Measurements from ENCODE around the gene CDK6. TPM values are rescaled to one million over a fixed set of nuclear protein-coding genes. Genes with fewer than 3 reads are reported as not detected.

Gene CDK6
- total and polyA plus RNA-seq, 10 of the 15 experiments (the other 5 are each of a cell fraction or from before 2014, with no cell fraction given): 8.0 to 118 (median 45.8) TPM

DNA sequence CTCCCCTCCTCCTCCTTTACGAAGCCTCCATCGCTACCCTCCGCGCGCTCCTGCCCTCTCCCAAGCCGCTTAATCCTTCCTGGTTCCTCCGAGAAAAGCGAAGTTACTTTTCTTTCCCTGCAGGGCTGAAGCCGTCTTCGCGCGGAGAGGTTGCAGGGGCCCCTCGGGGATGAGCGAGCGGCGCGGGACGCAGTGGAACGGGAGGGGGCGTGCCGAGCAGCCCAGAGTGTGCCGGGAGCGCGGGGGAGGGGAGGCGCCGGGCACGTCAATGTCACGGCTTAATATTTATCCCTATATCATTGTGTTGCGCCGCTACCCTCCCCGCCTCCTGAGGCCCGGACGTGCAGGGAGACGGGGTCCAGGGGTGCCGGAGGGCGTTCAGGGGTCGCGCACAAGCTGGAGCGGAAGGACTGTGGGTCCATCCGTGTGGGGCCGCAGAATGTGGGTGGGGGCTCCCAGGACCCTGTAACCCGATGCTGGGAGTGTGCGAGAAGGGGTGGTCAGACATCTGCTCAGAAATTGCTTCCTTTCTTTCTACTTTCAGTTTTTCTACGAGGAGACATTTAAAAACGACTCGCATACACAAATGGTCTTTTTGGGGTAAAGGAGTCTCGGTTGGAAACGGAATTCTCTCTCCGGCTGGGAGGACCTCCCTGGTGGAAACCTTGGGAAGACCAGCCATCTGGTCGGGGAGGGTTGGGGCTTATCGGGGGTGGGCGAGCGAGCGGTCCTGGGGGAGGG, 2.4 kb downstream of the CDK6 start (continued):
- TF ChIP-seq, protein P1, sequence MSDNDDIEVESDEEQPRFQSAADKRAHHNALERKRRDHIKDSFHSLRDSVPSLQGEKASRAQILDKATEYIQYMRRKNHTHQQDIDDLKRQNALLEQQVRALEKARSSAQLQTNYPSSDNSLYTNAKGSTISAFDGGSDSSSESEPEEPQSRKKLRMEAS (IDR thresholded peaks at IDR 0.05; ENCODE audit: low read depth, low read length): 0 out of 2 replicates have a peak, but pooled peaks have one; percentile 15
- TF ChIP-seq, protein P2, sequence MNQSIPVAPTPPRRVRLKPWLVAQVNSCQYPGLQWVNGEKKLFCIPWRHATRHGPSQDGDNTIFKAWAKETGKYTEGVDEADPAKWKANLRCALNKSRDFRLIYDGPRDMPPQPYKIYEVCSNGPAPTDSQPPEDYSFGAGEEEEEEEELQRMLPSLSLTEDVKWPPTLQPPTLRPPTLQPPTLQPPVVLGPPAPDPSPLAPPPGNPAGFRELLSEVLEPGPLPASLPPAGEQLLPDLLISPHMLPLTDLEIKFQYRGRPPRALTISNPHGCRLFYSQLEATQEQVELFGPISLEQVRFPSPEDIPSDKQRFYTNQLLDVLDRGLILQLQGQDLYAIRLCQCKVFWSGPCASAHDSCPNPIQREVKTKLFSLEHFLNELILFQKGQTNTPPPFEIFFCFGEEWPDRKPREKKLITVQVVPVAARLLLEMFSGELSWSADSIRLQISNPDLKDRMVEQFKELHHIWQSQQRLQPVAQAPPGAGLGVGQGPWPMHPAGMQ (IDR thresholded peaks at IDR 0.05; ENCODE audit: borderline replicate concordance): no peak
- TF ChIP-seq MEF2B (IDR thresholded peaks at IDR 0.05; ENCODE audit: partially characterized antibody, poor library complexity, severe bottlenecking) (peak; percentile 48), PML (IDR thresholded peaks at IDR 0.05; ENCODE audit: low read length) (no peak; the same call in 1 of the 2 replicates), NR2F1 (conservative IDR thresholded peaks at IDR 0.05) (peak; percentile 50; the same call in 1 of the 2 replicates), HDAC6 (IDR thresholded peaks at IDR 0.05; ENCODE audit: unreplicated experiment) (no peak), FOS (IDR thresholded peaks at IDR 0.05; ENCODE audit: borderline replicate concordance, extremely low read depth, insufficient read length) (no peak), RAD51 (IDR thresholded peaks at IDR 0.05) (no peak), GABPA (IDR thresholded peaks at IDR 0.05; ENCODE audit: low read depth) (no peak), POU2F2 (IDR thresholded peaks at IDR 0.05; ENCODE audit: borderline replicate concordance, low read depth, low read length) (no peak; the same call in 2 of the 3 replicates), PAX8 (IDR thresholded peaks at IDR 0.05) (no peak), ZSCAN29 (IDR thresholded peaks at IDR 0.05) (no peak)
- TF ChIP-seq, protein P3, sequence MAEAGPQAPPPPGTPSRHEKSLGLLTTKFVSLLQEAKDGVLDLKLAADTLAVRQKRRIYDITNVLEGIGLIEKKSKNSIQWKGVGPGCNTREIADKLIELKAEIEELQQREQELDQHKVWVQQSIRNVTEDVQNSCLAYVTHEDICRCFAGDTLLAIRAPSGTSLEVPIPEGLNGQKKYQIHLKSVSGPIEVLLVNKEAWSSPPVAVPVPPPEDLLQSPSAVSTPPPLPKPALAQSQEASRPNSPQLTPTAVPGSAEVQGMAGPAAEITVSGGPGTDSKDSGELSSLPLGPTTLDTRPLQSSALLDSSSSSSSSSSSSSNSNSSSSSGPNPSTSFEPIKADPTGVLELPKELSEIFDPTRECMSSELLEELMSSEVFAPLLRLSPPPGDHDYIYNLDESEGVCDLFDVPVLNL (IDR thresholded peaks at IDR 0.05; ENCODE audit: low read depth, low read length): no peak
- TF ChIP-seq, protein P4, sequence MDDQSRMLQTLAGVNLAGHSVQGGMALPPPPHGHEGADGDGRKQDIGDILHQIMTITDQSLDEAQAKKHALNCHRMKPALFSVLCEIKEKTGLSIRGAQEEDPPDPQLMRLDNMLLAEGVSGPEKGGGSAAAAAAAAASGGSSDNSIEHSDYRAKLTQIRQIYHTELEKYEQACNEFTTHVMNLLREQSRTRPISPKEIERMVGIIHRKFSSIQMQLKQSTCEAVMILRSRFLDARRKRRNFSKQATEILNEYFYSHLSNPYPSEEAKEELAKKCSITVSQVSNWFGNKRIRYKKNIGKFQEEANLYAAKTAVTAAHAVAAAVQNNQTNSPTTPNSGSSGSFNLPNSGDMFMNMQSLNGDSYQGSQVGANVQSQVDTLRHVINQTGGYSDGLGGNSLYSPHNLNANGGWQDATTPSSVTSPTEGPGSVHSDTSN (IDR thresholded peaks at IDR 0.05; ENCODE audit: insufficient replicate concordance, low read depth, low read length): peak; percentile 65
- TF ChIP-seq, protein P5, sequence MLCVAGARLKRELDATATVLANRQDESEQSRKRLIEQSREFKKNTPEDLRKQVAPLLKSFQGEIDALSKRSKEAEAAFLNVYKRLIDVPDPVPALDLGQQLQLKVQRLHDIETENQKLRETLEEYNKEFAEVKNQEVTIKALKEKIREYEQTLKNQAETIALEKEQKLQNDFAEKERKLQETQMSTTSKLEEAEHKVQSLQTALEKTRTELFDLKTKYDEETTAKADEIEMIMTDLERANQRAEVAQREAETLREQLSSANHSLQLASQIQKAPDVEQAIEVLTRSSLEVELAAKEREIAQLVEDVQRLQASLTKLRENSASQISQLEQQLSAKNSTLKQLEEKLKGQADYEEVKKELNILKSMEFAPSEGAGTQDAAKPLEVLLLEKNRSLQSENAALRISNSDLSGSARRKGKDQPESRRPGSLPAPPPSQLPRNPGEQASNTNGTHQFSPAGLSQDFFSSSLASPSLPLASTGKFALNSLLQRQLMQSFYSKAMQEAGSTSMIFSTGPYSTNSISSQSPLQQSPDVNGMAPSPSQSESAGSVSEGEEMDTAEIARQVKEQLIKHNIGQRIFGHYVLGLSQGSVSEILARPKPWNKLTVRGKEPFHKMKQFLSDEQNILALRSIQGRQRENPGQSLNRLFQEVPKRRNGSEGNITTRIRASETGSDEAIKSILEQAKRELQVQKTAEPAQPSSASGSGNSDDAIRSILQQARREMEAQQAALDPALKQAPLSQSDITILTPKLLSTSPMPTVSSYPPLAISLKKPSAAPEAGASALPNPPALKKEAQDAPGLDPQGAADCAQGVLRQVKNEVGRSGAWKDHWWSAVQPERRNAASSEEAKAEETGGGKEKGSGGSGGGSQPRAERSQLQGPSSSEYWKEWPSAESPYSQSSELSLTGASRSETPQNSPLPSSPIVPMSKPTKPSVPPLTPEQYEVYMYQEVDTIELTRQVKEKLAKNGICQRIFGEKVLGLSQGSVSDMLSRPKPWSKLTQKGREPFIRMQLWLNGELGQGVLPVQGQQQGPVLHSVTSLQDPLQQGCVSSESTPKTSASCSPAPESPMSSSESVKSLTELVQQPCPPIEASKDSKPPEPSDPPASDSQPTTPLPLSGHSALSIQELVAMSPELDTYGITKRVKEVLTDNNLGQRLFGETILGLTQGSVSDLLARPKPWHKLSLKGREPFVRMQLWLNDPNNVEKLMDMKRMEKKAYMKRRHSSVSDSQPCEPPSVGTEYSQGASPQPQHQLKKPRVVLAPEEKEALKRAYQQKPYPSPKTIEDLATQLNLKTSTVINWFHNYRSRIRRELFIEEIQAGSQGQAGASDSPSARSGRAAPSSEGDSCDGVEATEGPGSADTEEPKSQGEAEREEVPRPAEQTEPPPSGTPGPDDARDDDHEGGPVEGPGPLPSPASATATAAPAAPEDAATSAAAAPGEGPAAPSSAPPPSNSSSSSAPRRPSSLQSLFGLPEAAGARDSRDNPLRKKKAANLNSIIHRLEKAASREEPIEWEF (IDR thresholded peaks at IDR 0.05; ENCODE audit: insufficient replicate concordance, low read depth, low read length): no peak
- TF ChIP-seq, protein P6, sequence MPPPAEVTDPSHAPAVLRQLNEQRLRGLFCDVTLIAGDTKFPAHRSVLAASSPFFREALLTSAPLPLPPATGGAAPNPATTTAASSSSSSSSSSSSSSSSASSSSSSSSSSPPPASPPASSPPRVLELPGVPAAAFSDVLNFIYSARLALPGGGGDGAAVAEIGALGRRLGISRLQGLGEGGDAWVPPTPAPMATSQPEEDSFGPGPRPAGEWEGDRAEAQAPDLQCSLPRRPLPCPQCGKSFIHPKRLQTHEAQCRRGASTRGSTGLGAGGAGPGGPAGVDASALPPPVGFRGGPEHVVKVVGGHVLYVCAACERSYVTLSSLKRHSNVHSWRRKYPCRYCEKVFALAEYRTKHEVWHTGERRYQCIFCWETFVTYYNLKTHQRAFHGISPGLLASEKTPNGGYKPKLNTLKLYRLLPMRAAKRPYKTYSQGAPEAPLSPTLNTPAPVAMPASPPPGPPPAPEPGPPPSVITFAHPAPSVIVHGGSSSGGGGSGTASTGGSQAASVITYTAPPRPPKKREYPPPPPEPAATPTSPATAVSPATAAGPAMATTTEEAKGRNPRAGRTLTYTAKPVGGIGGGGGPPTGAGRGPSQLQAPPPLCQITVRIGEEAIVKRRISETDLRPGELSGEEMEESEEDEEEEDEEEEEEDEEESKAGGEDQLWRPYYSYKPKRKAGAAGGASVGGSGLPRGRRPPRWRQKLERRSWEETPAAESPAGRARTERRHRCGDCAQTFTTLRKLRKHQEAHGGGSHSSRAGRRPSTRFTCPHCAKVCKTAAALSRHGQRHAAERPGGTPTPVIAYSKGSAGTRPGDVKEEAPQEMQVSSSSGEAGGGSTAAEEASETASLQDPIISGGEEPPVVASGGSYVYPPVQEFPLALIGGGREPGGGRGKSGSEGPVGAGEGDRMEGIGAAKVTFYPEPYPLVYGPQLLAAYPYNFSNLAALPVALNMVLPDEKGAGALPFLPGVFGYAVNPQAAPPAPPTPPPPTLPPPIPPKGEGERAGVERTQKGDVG (CRISPR knock-in tag; IDR thresholded peaks at IDR 0.05): no peak

Measured in GM12878 (cell line).